SU-DHL-6 (cell line): ENCODE data around the gene UBXN10.
A peak's percentile ranks its signal among the peaks of the same experiment; 100 is the strongest.

ENCODE experiments used
- H2AFZ ChIP-seq: fragments of 200-600 bp; sonication (generic); 2 replicates; pipeline ENCODE4 v1.6.1; 2014; ENCODE audit warnings: low read depth, mild to moderate bottlenecking, moderate library complexity, mixed read lengths, antibody characterized with exemption, low read length; ENCODE audit not compliant: severe bottlenecking
- H3F3A ChIP-seq: fragments of 200-600 bp; shearing (Covaris generic); 2 replicates; pipeline ENCODE4 v1.6.0; 2016; ENCODE audit warnings: antibody characterized with exemption, mild to moderate bottlenecking; ENCODE audit not compliant: insufficient read depth
- H3K27ac ChIP-seq: fragments of 200-600 bp; sonication (generic); 2 replicates; pipeline ENCODE4 v1.5.1; 2016; ENCODE audit warnings: low read depth, mild to moderate bottlenecking, low read length, moderate library complexity, mixed read lengths
- H3K27me3 ChIP-seq: fragments of 200-600 bp; sonication (generic), shearing (Covaris generic); 2 replicates; pipeline ENCODE4 v1.6.0; 2014; ENCODE audit warnings: mild to moderate bottlenecking, low read length
- H3K36me3 ChIP-seq: fragments of 200-600 bp; sonication (generic); 2 replicates; pipeline ENCODE4 v1.6.1; 2014; ENCODE audit warnings: mild to moderate bottlenecking, low read length, mixed read lengths
- H3K4me2 ChIP-seq: fragments of 300-600, 200-600 bp; shearing (Covaris generic), sonication (generic); 2 replicates; pipeline ENCODE4 v1.6.0; 2014; ENCODE audit warnings: low read length, low read depth, mild to moderate bottlenecking; ENCODE audit not compliant: poor library complexity, severe bottlenecking
- H3K4me3 ChIP-seq: fragments of 200-600 bp; sonication (generic); 2 replicates; pipeline ENCODE4 v1.5.1; 2014; ENCODE audit warnings: antibody characterized with exemption, low read length, mild to moderate bottlenecking, mixed read lengths; ENCODE audit not compliant: insufficient read depth, poor library complexity, severe bottlenecking
- H3K79me2 ChIP-seq: fragments of 200-600 bp; sonication (generic); 2 replicates; pipeline ENCODE4 v1.6.1; 2014; ENCODE audit warnings: mild to moderate bottlenecking, low read length, moderate library complexity; ENCODE audit not compliant: insufficient read depth
- H3K9ac ChIP-seq: fragments of 200-600 bp; sonication (generic); 2 replicates; pipeline ENCODE4 v1.7.0; 2014; ENCODE audit warnings: mild to moderate bottlenecking, low read length
- H3K9me2 ChIP-seq: fragments of 200-600 bp; sonication (generic); replicated peaks from 2 replicates; pipeline ENCODE4 v1.6.1; 2014; ENCODE audit warnings: low read length; ENCODE audit not compliant: insufficient read depth
- H3K9me3 ChIP-seq: fragments of 200-600 bp; sonication (generic); 2 replicates; pipeline ENCODE4 v1.6.1; 2014; ENCODE audit warnings: low read length, mixed read lengths; ENCODE audit not compliant: insufficient read depth
- H4K20me1 ChIP-seq: fragments of 200-600 bp; sonication (generic); 2 replicates; pipeline ENCODE4 v1.6.1; 2014; ENCODE audit warnings: low read depth, mild to moderate bottlenecking, antibody characterized with exemption, low read length, moderate library complexity, mixed read lengths
- EZH2phosphoT487 ChIP-seq: fragments of 200-600 bp; sonication (generic), shearing (Covaris generic); conservative IDR thresholded peaks from 2 replicates; pipeline ENCODE4 v1.6.1; 2018; ENCODE audit warnings: mild to moderate bottlenecking, antibody characterized with exemption, low read length, moderate library complexity, mixed read lengths
- TF ChIP-seq, protein P1 (sequence below): fragments of 200-600 bp; sonication (generic); IDR thresholded peaks from one replicate; pipeline ENCODE4 v1.5.1; 2017; ENCODE audit warnings: antibody characterized with exemption, mild to moderate bottlenecking, low read length, moderate library complexity; ENCODE audit not compliant: insufficient read depth, poor library complexity, severe bottlenecking

The UBXN10 gene

DNA sequence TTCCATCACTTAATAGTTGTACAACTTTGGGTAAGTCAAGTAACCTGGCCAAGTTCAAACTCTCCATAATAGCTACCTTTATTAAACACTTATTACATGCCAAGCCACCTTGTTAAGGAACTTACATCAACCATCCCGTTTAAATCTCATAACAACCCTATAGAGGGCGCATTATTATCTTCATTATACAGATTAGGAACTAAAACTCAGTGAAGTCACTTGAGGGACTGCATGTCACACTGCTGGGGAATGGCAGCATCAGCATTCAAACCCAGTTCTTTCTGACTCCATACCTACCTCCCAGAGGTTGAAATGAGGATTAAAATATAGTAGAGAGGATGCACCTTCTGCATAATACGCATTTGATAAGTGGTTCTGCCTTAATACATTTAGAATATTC is 47.5 kb downstream of the UBXN10 start:
- H3K4me2 ChIP-seq: no peak overlapping the region

GRCh38 chr1:20233866-20234265 is 48.0 kb downstream of the UBXN10 start:
- Histone ChIP-seq H3K9me3 (no peaks in the 10 kb centered on the region), H3K4me2 (no peak overlapping the region), H3K27me3 (0 out of 2 replicates have a peak, but pooled peaks cover 3% of the 10 kb centered on the region)

More for the DNA sequence above, 47.5 kb downstream of the UBXN10 start:
- Histone ChIP-seq H3K4me3 (no peak overlapping the region), H4K20me1 (no peaks in the 10 kb centered on the region), H3F3A (no peaks in the 10 kb centered on the region), H3K9me3 (no peaks in the 10 kb centered on the region), H2AFZ (no peak overlapping the region), H3K36me3 (no peaks in the 10 kb centered on the region), H3K79me2 (no peaks in the 10 kb centered on the region), H3K9ac (no peak overlapping the region), H3K9me2 (no peaks in the 10 kb centered on the region), H3K27me3 (0 out of 2 replicates have a peak, but pooled peaks cover 3% of the 10 kb centered on the region), H3K27ac (no peak overlapping the region)
- TF ChIP-seq, protein P1, sequence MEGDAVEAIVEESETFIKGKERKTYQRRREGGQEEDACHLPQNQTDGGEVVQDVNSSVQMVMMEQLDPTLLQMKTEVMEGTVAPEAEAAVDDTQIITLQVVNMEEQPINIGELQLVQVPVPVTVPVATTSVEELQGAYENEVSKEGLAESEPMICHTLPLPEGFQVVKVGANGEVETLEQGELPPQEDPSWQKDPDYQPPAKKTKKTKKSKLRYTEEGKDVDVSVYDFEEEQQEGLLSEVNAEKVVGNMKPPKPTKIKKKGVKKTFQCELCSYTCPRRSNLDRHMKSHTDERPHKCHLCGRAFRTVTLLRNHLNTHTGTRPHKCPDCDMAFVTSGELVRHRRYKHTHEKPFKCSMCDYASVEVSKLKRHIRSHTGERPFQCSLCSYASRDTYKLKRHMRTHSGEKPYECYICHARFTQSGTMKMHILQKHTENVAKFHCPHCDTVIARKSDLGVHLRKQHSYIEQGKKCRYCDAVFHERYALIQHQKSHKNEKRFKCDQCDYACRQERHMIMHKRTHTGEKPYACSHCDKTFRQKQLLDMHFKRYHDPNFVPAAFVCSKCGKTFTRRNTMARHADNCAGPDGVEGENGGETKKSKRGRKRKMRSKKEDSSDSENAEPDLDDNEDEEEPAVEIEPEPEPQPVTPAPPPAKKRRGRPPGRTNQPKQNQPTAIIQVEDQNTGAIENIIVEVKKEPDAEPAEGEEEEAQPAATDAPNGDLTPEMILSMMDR: peak; percentile 57
- no peak for TF ChIP-seq EZH2phosphoT487

DNA sequence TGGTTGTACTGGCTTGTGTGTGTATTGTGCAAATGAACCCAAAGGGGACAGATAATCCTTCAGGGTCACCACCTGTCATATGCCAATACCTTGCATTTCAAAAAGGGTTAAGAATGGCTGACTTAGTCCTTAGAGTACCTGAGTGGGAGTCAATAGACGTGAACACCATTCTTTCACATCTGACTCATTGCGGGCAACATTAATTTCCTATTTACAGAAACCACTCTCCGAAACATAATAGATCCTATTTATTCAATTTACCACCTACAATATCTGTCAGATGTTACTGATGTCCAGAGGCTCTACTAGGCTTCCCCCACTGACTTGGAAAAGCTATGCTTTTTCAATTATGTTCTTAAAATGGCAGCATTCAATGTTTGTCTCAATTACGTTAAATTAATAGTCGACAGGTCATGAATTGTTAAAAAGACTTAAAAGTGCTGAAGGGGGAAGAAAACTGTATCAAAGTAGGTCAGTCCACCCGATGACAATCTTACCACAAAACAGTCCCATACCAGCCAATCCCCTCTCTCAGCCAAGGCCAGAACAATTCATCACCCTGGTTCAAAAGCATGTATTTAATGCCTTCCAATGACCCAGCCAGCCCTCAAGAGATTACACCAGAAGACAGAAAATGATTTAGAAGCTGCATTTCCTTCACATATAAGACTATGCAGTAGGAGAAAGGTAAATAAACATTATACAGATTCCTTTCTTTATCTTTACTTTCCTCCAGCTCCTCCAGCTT is 49.1 kb downstream of the UBXN10 start:
- 0 out of 2 replicates have a peak, but pooled peaks cover 3% of the 10 kb centered on the region for H3K27me3 ChIP-seq
- no peak overlapping the region for H3K4me3 ChIP-seq
- no peak overlapping the region for H3K9ac ChIP-seq
- no peak overlapping the region for H3K27ac ChIP-seq
- no peaks in the 10 kb centered on the region for H3K79me2 ChIP-seq
- no peaks in the 10 kb centered on the region for H3K9me3 ChIP-seq
- H3F3A ChIP-seq: no peaks in the 10 kb centered on the region
- no peaks in the 10 kb centered on the region for H3K36me3 ChIP-seq
- no peak overlapping the region for H3K4me2 ChIP-seq
- H4K20me1 ChIP-seq: no peaks in the 10 kb centered on the region
- H2AFZ ChIP-seq: no peak overlapping the region
- H3K9me2 ChIP-seq: no peaks in the 10 kb centered on the region
- no peak for TF ChIP-seq EZH2phosphoT487
- TF ChIP-seq, protein P1: no peak

More at GRCh38 chr1:20233866-20234265, 48.0 kb downstream of the UBXN10 start:
- H4K20me1 ChIP-seq: no peaks in the 10 kb centered on the region
- TF ChIP-seq, protein P1: no peak
- no peak for TF ChIP-seq EZH2phosphoT487
- H2AFZ ChIP-seq: no peak overlapping the region
- H3F3A ChIP-seq: no peaks in the 10 kb centered on the region
- no peaks in the 10 kb centered on the region for H3K9me2 ChIP-seq
- no peak overlapping the region for H3K4me3 ChIP-seq
- no peak overlapping the region for H3K9ac ChIP-seq
- no peaks in the 10 kb centered on the region for H3K36me3 ChIP-seq
- no peaks in the 10 kb centered on the region for H3K79me2 ChIP-seq
- no peak overlapping the region for H3K27ac ChIP-seq
